Endothelial cell of umbilical vein (primary cell): Measurements from ENCODE around the gene ZNF81.

Source experiments
- EZH2 ChIP-seq: IDR thresholded peaks from 2 replicates; pipeline ENCODE4 v1.6.1; 2012; ENCODE audit warnings: borderline replicate concordance, low read depth, mild to moderate bottlenecking, moderate library complexity, low read length, inconsistent platforms; ENCODE audit not compliant: severe bottlenecking
- FOS ChIP-seq: IDR thresholded peaks from 2 replicates; pipeline ENCODE4 v1.6.1; 2011; ENCODE audit warnings: mild to moderate bottlenecking, low read length, moderate library complexity, borderline replicate concordance; ENCODE audit not compliant: insufficient read depth
- TF ChIP-seq, protein P1 (sequence below), 2 donors: IDR thresholded peaks; 1 replicate in 1 of 2; 2 replicates in 1 of 2; pipeline ENCODE4 v1.5.1; 2011; ENCODE audit warnings: low read length in 2 of 2, mild to moderate bottlenecking in 2 of 2, moderate library complexity in 2 of 2, control low read depth in 1 of 2, inconsistent platforms in 1 of 2, low read depth in 1 of 2; ENCODE audit not compliant: insufficient read depth in 1 of 2; ENCODE audit errors: extremely low read depth in 1 of 2

DNA sequence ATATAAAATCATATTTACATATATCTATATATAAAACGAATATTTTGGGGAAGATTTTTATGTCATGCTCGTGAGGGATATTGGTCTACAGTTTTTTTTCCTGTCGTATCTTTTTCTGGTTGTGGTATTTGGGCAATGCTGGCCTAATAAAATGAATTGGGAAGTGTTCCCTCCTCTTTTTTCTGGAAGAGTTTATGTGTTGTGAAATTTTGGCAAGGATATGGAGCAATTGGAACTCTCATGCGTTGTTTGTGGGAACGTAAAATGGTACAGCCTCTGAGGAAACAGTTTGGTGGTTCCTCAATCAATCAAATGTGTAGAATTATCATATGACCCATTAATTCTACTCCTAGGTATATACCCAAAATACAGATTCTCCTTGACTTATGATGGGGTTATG is 97.2 kb downstream of the ZNF81 start:
- TF ChIP-seq, protein P1, sequence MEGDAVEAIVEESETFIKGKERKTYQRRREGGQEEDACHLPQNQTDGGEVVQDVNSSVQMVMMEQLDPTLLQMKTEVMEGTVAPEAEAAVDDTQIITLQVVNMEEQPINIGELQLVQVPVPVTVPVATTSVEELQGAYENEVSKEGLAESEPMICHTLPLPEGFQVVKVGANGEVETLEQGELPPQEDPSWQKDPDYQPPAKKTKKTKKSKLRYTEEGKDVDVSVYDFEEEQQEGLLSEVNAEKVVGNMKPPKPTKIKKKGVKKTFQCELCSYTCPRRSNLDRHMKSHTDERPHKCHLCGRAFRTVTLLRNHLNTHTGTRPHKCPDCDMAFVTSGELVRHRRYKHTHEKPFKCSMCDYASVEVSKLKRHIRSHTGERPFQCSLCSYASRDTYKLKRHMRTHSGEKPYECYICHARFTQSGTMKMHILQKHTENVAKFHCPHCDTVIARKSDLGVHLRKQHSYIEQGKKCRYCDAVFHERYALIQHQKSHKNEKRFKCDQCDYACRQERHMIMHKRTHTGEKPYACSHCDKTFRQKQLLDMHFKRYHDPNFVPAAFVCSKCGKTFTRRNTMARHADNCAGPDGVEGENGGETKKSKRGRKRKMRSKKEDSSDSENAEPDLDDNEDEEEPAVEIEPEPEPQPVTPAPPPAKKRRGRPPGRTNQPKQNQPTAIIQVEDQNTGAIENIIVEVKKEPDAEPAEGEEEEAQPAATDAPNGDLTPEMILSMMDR (IDR thresholded peaks at IDR 0.05; ENCODE audit: extremely low read depth in 1 of 2, insufficient read depth in 1 of 2, low read depth in 1 of 2, low read length in 2 of 2) = no peak
- TF ChIP-seq EZH2 (no peak), FOS (no peak)
